BJ (cell line): ENCODE data around the gene PUS7L. TPM values are rescaled to one million over a fixed set of nuclear protein-coding genes. Genes with fewer than 3 reads are reported as not detected.
"Not testable (repeated sequence)": the region's sequence is repeated elsewhere in the genome, so short reads cannot be mapped to it uniquely, and the experiment has no call there.

Experiments
- CTCF ChIA-PET: fragments of 350-600 bp; formaldehyde crosslinking; extraction: SDS; loops from one replicate; lab custom pipeline; 2021; ENCODE audit warnings: antibody characterized with exemption, inconsistent platforms; lab: Yijun Ruan, JAX
- POLR2A ChIA-PET: fragments of 300-600 bp; sonication (Branson Sonifier 250); formaldehyde crosslinking; extraction: SDS; loops from one replicate; lab custom pipeline; 2021; ENCODE audit warnings: antibody characterized with exemption; lab: Charles Lee
- DNase-seq: peaks from one replicate; pipeline ENCODE4 v3.0.0-alpha.2; 2011; ENCODE audit warnings: low read depth
- H3K27me3 ChIP-seq: 2 replicates; pipeline ENCODE4 v1.6.0; 2011; ENCODE audit warnings: low read length; ENCODE audit not compliant: control insufficient read depth, insufficient read depth
- H3K36me3 ChIP-seq: 2 replicates; pipeline ENCODE4 v1.5.1; 2011; ENCODE audit warnings: low read length; ENCODE audit not compliant: control insufficient read depth, insufficient read depth
- H3K4me3 ChIP-seq: 2 replicates; pipeline ENCODE4 v1.5.1; 2011; ENCODE audit warnings: low read depth, mild to moderate bottlenecking, control low read depth, low read length
- CTCF ChIP-seq: IDR thresholded peaks from 2 replicates; pipeline ENCODE4 v1.5.1; 2011; ENCODE audit warnings: low read depth, mild to moderate bottlenecking, control low read depth, inconsistent platforms, low read length, moderate library complexity; ENCODE audit not compliant: insufficient read depth
- polyA plus RNA-seq: library from polyadenylated mRNA; depleted of rRNA; stranded (reverse); fragments of >200 nt; gene quantifications from 2 replicates; pipeline ENCODE4 v1.2.3, GENCODE V29; 2011

Gene PUS7L
- polyA plus RNA-seq, 1 experiment = 3.5 TPM

- ChIA-PET POLR2A (no interaction called here), CTCF (interaction anchor here (0.7 kb wide), 1 partner anchor 12 kb away, joined by 3 read pairs; no protein-coding TSS in a partner anchor)
- H3K27me3 ChIP-seq = no peaks in the 10 kb centered on the region
- H3K36me3 ChIP-seq = no peaks in the 10 kb centered on the region
- TF ChIP-seq CTCF = peak; percentile 10; the same call in 1 of the 2 replicates
- no peak overlapping the region for H3K4me3 ChIP-seq
- DNase-seq = no peak
Observed at GRCh38 chr12:43728117-43728516, 30.5 kb downstream of the PUS7L start.

GRCh38 chr12:43723134-43723533, 35.5 kb downstream of the PUS7L start:
- DNase-seq = no peak
- Histone ChIP-seq H3K4me3 (no peak overlapping the region), H3K36me3 (no peaks in the 10 kb centered on the region), H3K27me3 (no peaks in the 10 kb centered on the region)
- POLR2A ChIA-PET = no interaction called here
- CTCF ChIA-PET = interaction anchor here (1.0 kb wide), 1 partner anchor 7 kb away, joined by 4 read pairs; no protein-coding TSS in a partner anchor
- TF ChIP-seq CTCF = no peak

- ChIA-PET POLR2A (no interaction called here), CTCF (interaction anchor here (1.0 kb wide), 1 partner anchor 8 kb away, joined by 4 read pairs; no protein-coding TSS in a partner anchor)
- no peaks in the 10 kb centered on the region for H3K27me3 ChIP-seq
- no peak for TF ChIP-seq CTCF
- DNase-seq = no peak
- H3K4me3 ChIP-seq = no peak overlapping the region
- H3K36me3 ChIP-seq = no peaks in the 10 kb centered on the region
Observed at GRCh38 chr12:43722621-43723020, 36.0 kb downstream of the PUS7L start.

GRCh38 chr12:43711348-43711747, 47.2 kb downstream of the PUS7L start:
- no peak for DNase-seq
- no peak overlapping the region for H3K4me3 ChIP-seq
- 0 out of 2 replicates have a peak, but pooled peaks cover 1% of the 10 kb centered on the region for H3K27me3 ChIP-seq
- H3K36me3 ChIP-seq = no peaks in the 10 kb centered on the region
- CTCF ChIA-PET = no interaction called here
- TF ChIP-seq CTCF = no peak
- POLR2A ChIA-PET = no interaction called here

- DNase-seq, H3K4me3 ChIP-seq, POLR2A ChIA-PET, H3K27me3 ChIP-seq, H3K36me3 ChIP-seq, CTCF ChIA-PET: not testable (repeated sequence)
Observed at GRCh38 chr12:43703772-43704171, 54.8 kb downstream of the PUS7L start.

GRCh38 chr12:43701194-43701593, 57.4 kb downstream of the PUS7L start:
- H3K4me3 ChIP-seq, H3K27me3 ChIP-seq, CTCF ChIA-PET, H3K36me3 ChIP-seq, DNase-seq, POLR2A ChIA-PET: not testable (repeated sequence)
